Natural killer cell (primary cell): ENCODE results near the gene PLK1. TPM values are rescaled to one million over a fixed set of nuclear protein-coding genes. Genes with fewer than 3 reads are reported as not detected.

Source experiments
- ATAC-seq, 3 donors: fragments of 150-1000 bp in 2 of 3; fragments of 200-7000 bp in 1 of 3; cut with Tn5 transposase; 1 replicate in 1 of 3; 2 replicates in 2 of 3; pipeline ENCODE4 v1.10.0; 2021; ENCODE audit warnings: mild to moderate bottlenecking in 2 of 3, moderate library complexity in 2 of 3
- DNase-seq, 2 donors: peaks; one replicate each; pipeline versions ENCODE4 v3.0.0 to v3.0.0-alpha.2; 2013 to 2021; ENCODE audit warnings: mixed read lengths in 1 of 2
- H3K27ac ChIP-seq: one replicate; pipeline ENCODE4 v1.5.1; 2013; ENCODE audit warnings: mild to moderate bottlenecking, low read length
- H3K27me3 ChIP-seq: one replicate; pipeline ENCODE4 v1.6.1; 2013; ENCODE audit warnings: low read length; ENCODE audit not compliant: control insufficient read depth, insufficient read depth
- H3K36me3 ChIP-seq: one replicate; pipeline ENCODE4 v1.6.1; 2013; ENCODE audit warnings: low read length; ENCODE audit not compliant: control insufficient read depth, insufficient read depth
- H3K4me1 ChIP-seq: one replicate; pipeline ENCODE4 v1.6.1; 2013; ENCODE audit warnings: low read length; ENCODE audit not compliant: control insufficient read depth, insufficient read depth
- H3K4me3 ChIP-seq: one replicate; pipeline ENCODE4 v1.5.1; 2013; ENCODE audit warnings: low read length
- H3K9me3 ChIP-seq: one replicate; pipeline ENCODE4 v1.6.1; 2013; ENCODE audit warnings: low read length; ENCODE audit not compliant: control insufficient read depth, insufficient read depth
- H3K27ac Mint-ChIP-seq, 2 donors: one replicate each; pipeline ENCODE4 v1.8.0; 2022; ENCODE audit warnings: mild to moderate bottlenecking in 2 of 2, mixed read lengths in 2 of 2, moderate library complexity in 1 of 2
- H3K27me3 Mint-ChIP-seq, 2 donors: one replicate each; pipeline ENCODE4 v1.8.0; 2022; ENCODE audit warnings: low read depth in 2 of 2, mixed read lengths in 2 of 2
- H3K36me3 Mint-ChIP-seq: one replicate; pipeline ENCODE4 v1.8.0; 2022; ENCODE audit warnings: mixed read lengths
- H3K4me1 Mint-ChIP-seq, 2 donors: one replicate each; pipeline ENCODE4 v1.8.0; 2022; ENCODE audit warnings: mixed read lengths in 2 of 2
- H3K4me3 Mint-ChIP-seq: one replicate; pipeline ENCODE4 v1.8.0; 2022; ENCODE audit warnings: mild to moderate bottlenecking, moderate library complexity, mixed read lengths
- H3K9me3 Mint-ChIP-seq, 2 donors: one replicate each; pipeline ENCODE4 v1.8.0; 2022; ENCODE audit warnings: mixed read lengths in 2 of 2
- WGBS: methylation state at CpG from one replicate; pipeline ENCODE4 v1.1.7; 2013; ENCODE audit warnings: missing lambda C conversion rate; ENCODE audit not compliant: insufficient coverage; 5-methylcytosine and 5-hydroxymethylcytosine counted together
- intact Hi-C: fragments of 100-400 bp; cut with micrococcal nuclease; formaldehyde crosslinking; loops from one replicate; pipeline ENCODE4 v1.14.2; 2022
- total RNA-seq, 4 donors: library from RNA; stranded (reverse); fragments of 120-200 nt in 1 of 4; gene quantifications; one replicate each; pipeline versions ENCODE4 v1.2.3 to v1.2.4, GENCODE V29; 2013 to 2022
- TF ChIP-seq, protein P1 (sequence below): fragments of 200-600 bp; IDR thresholded peaks from one replicate; pipeline ENCODE4 v1.8.0; 2022; ENCODE audit warnings: antibody characterized with exemption

PLK1 gene
- total RNA-seq, 3 donors from 2014 or later (not counting 1 experiment from before 2014, with no cell fraction given) = 0.66 to 2.9 (median 1.7) TPM

DNA sequence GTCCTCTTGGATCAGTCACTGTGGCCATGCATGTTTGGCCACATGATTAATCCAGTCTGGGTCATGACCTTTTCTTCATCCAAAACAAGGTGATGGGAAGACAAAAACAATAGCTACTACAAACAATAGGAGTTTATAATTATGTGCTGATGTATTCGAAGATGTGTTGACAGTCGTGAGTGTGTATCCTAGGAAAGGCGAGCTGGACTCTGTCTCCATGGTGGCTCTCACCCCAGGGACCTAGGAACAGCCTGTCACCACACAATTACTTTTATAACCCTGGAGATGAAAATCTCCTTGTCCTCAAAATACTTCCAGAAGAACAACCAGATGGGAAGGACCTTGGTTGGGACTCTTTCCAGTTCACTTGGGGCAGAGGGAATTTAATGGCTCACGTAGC, 9.8 kb upstream of the PLK1 start:
- TF ChIP-seq, protein P1, sequence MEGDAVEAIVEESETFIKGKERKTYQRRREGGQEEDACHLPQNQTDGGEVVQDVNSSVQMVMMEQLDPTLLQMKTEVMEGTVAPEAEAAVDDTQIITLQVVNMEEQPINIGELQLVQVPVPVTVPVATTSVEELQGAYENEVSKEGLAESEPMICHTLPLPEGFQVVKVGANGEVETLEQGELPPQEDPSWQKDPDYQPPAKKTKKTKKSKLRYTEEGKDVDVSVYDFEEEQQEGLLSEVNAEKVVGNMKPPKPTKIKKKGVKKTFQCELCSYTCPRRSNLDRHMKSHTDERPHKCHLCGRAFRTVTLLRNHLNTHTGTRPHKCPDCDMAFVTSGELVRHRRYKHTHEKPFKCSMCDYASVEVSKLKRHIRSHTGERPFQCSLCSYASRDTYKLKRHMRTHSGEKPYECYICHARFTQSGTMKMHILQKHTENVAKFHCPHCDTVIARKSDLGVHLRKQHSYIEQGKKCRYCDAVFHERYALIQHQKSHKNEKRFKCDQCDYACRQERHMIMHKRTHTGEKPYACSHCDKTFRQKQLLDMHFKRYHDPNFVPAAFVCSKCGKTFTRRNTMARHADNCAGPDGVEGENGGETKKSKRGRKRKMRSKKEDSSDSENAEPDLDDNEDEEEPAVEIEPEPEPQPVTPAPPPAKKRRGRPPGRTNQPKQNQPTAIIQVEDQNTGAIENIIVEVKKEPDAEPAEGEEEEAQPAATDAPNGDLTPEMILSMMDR = no peak
- ATAC-seq (no peak), DNase-seq (no peak)
- Histone ChIP-seq H3K27ac (no peak overlapping the region), H3K36me3 (peaks cover 61% of the 10 kb centered on the region), H3K27me3 (no peaks in the 10 kb centered on the region), H3K4me3 (no peak overlapping the region), H3K9me3 (no peaks in the 10 kb centered on the region), H3K4me1 (no peaks in the 10 kb centered on the region)
- 99% methylated on average over 3 of the region's 4 CpGs for WGBS
- no peaks in the 10 kb centered on the region for H3K9me3 Mint-ChIP-seq
- no peak overlapping the region for H3K27ac Mint-ChIP-seq
- H3K4me3 Mint-ChIP-seq = no peak overlapping the region
- H3K4me1 Mint-ChIP-seq = peaks cover 0 to 8% of the 10 kb centered on the region in 2 donors
- H3K36me3 Mint-ChIP-seq = peaks cover 30% of the 10 kb centered on the region
- H3K27me3 Mint-ChIP-seq = no peaks in the 10 kb centered on the region
- intact Hi-C loops = no loop called here

DNA sequence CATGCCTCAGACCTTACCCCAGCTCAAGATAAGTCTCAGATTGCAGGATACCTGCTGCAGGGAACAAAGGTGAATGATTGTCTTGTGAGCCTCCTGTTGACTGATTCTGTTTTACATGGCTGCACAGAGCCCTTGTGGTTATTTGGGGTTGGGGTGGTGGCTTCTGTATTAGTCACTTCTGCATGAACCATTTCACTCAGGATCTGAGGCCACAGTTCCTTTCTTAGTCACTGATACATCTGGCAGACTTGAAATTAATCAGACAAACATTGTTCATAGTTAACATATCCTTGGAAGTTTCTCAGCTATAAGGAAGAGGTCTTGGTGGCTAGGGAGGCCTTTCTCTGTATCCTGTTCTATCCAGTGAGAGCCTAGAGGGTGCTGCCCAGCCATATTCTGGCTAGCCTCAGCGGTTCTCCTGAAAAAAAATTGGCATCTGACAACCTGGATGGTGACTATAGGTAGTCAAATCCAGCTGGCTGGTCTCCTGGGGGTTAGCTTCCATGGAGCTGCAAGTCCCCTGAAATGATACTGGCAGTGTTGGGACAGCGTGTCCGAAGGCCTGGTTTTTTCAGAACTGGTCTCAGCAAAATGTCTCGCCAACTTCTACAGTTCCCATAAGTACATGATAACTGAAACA, 8.4 kb upstream of the PLK1 start:
- H3K27ac ChIP-seq = no peak overlapping the region
- DNase-seq (no peak), ATAC-seq (no peak)
- H3K9me3 Mint-ChIP-seq = no peaks in the 10 kb centered on the region
- peaks cover 47% of the 10 kb centered on the region for H3K36me3 ChIP-seq
- peaks cover 23% of the 10 kb centered on the region for H3K36me3 Mint-ChIP-seq
- no peaks in the 10 kb centered on the region for H3K27me3 Mint-ChIP-seq
- TF ChIP-seq, protein P1 = no peak
- H3K4me3 ChIP-seq = no peak overlapping the region
- H3K27ac Mint-ChIP-seq = peak overlapping the region in 1 of 2 donors; percentile 42
- 88% methylated on average over 3 of the region's 4 CpGs for WGBS
- no peaks in the 10 kb centered on the region for H3K27me3 ChIP-seq
- no peak overlapping the region for H3K4me3 Mint-ChIP-seq
- H3K4me1 Mint-ChIP-seq = peaks cover 0 to 8% of the 10 kb centered on the region in 2 donors
- intact Hi-C loops = no loop called here
- no peaks in the 10 kb centered on the region for H3K4me1 ChIP-seq
- H3K9me3 ChIP-seq = no peaks in the 10 kb centered on the region

DNA sequence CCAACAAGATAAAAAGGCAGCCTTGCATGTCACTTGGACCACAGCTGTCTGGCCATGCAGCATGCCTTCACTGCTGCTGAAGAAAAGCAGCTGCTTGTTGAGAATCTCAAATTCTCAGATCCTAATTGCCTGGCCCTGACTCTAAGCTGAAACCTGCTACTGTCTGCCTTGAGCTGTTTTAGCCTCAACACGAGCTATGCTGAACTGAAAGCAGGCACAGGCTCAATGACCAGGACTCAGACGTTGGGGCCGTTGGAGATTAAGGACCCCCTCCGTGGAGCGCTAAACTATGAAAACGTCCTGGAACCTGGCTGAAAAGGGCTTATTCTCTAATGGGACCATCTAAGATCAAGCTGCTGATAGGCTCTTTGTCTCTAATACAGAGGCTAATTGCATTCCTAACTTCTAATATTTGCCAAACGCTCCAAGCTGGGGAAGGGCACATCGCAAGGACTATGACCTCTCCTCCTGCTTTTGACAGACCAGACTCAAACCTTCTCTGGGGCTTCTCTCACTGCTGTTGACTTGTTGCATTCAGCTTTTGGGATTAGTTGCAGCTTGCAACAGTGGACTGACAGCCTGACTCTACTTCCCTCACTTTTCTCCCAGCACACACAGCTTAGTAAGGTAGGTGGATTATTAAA, 4.6 kb upstream of the PLK1 start:
- no peaks in the 10 kb centered on the region for H3K36me3 Mint-ChIP-seq
- DNase-seq (no peak), ATAC-seq (no peak)
- H3K27me3 ChIP-seq = no peaks in the 10 kb centered on the region
- WGBS = 93% methylated on average over 8 of the region's 8 CpGs
- intact Hi-C loops = no loop called here
- TF ChIP-seq, protein P1 = no peak
- peaks cover 11% of the 10 kb centered on the region for H3K36me3 ChIP-seq
- H3K9me3 Mint-ChIP-seq = no peaks in the 10 kb centered on the region
- no peak overlapping the region for H3K4me3 Mint-ChIP-seq
- no peak overlapping the region for H3K27ac ChIP-seq
- H3K4me1 Mint-ChIP-seq = peaks cover 6 to 19% of the 10 kb centered on the region in 2 donors
- peaks cover 9% of the 10 kb centered on the region for H3K4me1 ChIP-seq
- H3K9me3 ChIP-seq = no peaks in the 10 kb centered on the region
- no peak overlapping the region for H3K4me3 ChIP-seq
- H3K27me3 Mint-ChIP-seq = no peaks in the 10 kb centered on the region
- H3K27ac Mint-ChIP-seq = no peak overlapping the region
